K562 (cell line): ENCODE data around the gene RAB5A. TPM values are rescaled to one million over a fixed set of nuclear protein-coding genes. Genes with fewer than 3 reads are reported as not detected.

ENCODE experiments used
- MLX ChIP-seq, 2 experiments: fragments of 450-650 bp in 1 of 2; sonication (generic) in 1 of 2; formaldehyde crosslinking; conservative IDR thresholded peaks; 2 replicates each; pipeline versions ENCODE4 v1.4.0 to v1.8.1; 2020 to 2022; ENCODE audit warnings: mild to moderate bottlenecking in 1 of 2, missing genetic modification reagents in 1 of 2
- RHOXF2B ChIP-seq: fragments of 250-450 bp; sonication (Bioruptor Pico); conservative IDR thresholded peaks from 2 replicates; pipeline ENCODE4 v1.5.1; 2021
- TFAP4 ChIP-seq: sonication (generic); formaldehyde crosslinking; IDR thresholded peaks from 2 replicates; pipeline ENCODE4 v1.8.0; 2022; ENCODE audit warnings: missing genetic modification reagents, mild to moderate bottlenecking, moderate library complexity, borderline replicate concordance
- ZNF263 ChIP-seq: sonication (generic); formaldehyde crosslinking; IDR thresholded peaks from 2 replicates; pipeline ENCODE4 v1.8.0; 2022; ENCODE audit warnings: mild to moderate bottlenecking, missing genetic modification reagents, borderline replicate concordance
- polyA plus RNA-seq, 8 experiments: library from polyadenylated mRNA; depleted of rRNA in 4 of 8; stranded (reverse) in 5 of 8; unstranded in 3 of 8; fragments of >200 nt; fragmentation: Nextera tagmentation in 2 of 8; fragmentation: Illumina TruSeq in 1 of 8; extraction: Ambion mirVana in 2 of 8; extraction: Trizol in 1 of 8; gene quantifications; 2 replicates each; pipeline versions ENCODE4 v1.2.1 to v1.2.3, GENCODE V29; 2011 to 2014; ENCODE audit warnings: inconsistent platforms in 1 of 8, missing spikeins in 1 of 8
- total RNA-seq, 7 experiments: library from RNA; depleted of rRNA in 6 of 7; stranded (reverse); fragments of >200 nt in 6 of 7; fragmentation: Illumina TruSeq in 2 of 7; extraction: Trizol in 2 of 7; gene quantifications; 2 replicates each; pipeline versions ENCODE4 v1.2.1 to v1.2.3, GENCODE V29; 2011 to 2021; ENCODE audit warnings: low replicate concordance in 1 of 7
- TF ChIP-seq, protein P1 (sequence below): fragments of 450-650 bp; IDR thresholded peaks from 2 replicates; pipeline ENCODE4 v1.7.0; 2016; ENCODE audit warnings: borderline replicate concordance

The RAB5A gene
- total and polyA plus RNA-seq, 9 of the 15 experiments (the other 6 are each of a cell fraction or from before 2014, with no cell fraction given): 28.3 to 64.2 (median 49.0) TPM

GRCh38 chr3:20022954-20023622 is 76.2 kb downstream of the RAB5A start (continued):
- no peak for TF ChIP-seq MLX (CRISPR knock-in tag; conservative IDR thresholded peaks at IDR 0.05)
- no peak for TF ChIP-seq ZNF263
- no peak for TF ChIP-seq RHOXF2B (CRISPR knock-in tag)
- TF ChIP-seq, protein P1, sequence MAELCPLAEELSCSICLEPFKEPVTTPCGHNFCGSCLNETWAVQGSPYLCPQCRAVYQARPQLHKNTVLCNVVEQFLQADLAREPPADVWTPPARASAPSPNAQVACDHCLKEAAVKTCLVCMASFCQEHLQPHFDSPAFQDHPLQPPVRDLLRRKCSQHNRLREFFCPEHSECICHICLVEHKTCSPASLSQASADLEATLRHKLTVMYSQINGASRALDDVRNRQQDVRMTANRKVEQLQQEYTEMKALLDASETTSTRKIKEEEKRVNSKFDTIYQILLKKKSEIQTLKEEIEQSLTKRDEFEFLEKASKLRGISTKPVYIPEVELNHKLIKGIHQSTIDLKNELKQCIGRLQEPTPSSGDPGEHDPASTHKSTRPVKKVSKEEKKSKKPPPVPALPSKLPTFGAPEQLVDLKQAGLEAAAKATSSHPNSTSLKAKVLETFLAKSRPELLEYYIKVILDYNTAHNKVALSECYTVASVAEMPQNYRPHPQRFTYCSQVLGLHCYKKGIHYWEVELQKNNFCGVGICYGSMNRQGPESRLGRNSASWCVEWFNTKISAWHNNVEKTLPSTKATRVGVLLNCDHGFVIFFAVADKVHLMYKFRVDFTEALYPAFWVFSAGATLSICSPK: no peak
- TF ChIP-seq TFAP4 (CRISPR knock-in tag): no peak
